ENCODE measurements around the gene HSD17B4. TPM values are rescaled to one million over a fixed set of nuclear protein-coding genes. Genes with fewer than 3 reads are reported as not detected.
"Not testable (repeated sequence)": the region's sequence is repeated elsewhere in the genome, so short reads cannot be mapped to it uniquely, and the experiment has no call there.

The HSD17B4 gene
- total and polyA plus RNA-seq, 12 donors, result 130 to 325 (median 216) TPM

- WGBS, 2 donors, result 73 to 77% methylated on average over 1 of the region's 1 CpG
- ATAC-seq, result no peak
- intact Hi-C loops (cut with DNase I), result no loop called here
Measured at GRCh38 chr5:119512277-119512676, 60.0 kb downstream of the HSD17B4 start.

GRCh38 chr5:119515192-119515591 lies 62.9 kb downstream of the HSD17B4 start:
- intact Hi-C loops (cut with DNase I), result no loop called here
- Histone ChIP-seq H3K4me3 (no peak overlapping the region), H3K27ac (no peak overlapping the region), H3K36me3 (peaks cover 0 to 100% (median 44%) of the 10 kb centered on the region in 9 donors), H3K4me1 (no peaks in the 10 kb centered on the region), H3K27me3 (no peaks in the 10 kb centered on the region), H3K9me3 (peaks cover 0 to 10% (median 0%) of the 10 kb centered on the region in 11 donors)
- TF ChIP-seq, protein P1, sequence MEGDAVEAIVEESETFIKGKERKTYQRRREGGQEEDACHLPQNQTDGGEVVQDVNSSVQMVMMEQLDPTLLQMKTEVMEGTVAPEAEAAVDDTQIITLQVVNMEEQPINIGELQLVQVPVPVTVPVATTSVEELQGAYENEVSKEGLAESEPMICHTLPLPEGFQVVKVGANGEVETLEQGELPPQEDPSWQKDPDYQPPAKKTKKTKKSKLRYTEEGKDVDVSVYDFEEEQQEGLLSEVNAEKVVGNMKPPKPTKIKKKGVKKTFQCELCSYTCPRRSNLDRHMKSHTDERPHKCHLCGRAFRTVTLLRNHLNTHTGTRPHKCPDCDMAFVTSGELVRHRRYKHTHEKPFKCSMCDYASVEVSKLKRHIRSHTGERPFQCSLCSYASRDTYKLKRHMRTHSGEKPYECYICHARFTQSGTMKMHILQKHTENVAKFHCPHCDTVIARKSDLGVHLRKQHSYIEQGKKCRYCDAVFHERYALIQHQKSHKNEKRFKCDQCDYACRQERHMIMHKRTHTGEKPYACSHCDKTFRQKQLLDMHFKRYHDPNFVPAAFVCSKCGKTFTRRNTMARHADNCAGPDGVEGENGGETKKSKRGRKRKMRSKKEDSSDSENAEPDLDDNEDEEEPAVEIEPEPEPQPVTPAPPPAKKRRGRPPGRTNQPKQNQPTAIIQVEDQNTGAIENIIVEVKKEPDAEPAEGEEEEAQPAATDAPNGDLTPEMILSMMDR (IDR thresholded peaks at IDR 0.05), result no peak
- no peak for DNase-seq
- ATAC-seq, result no peak
- WGBS, 2 donors, result 97% methylated on average over 2 of the region's 2 CpGs

More at GRCh38 chr5:119512277-119512676, 60.0 kb downstream of the HSD17B4 start:
- DNase-seq, result no peak
- Histone ChIP-seq H3K4me3 (no peak overlapping the region), H3K4me1 (no peaks in the 10 kb centered on the region), H3K27me3 (no peaks in the 10 kb centered on the region), H3K36me3 (peaks cover 0 to 100% (median 40%) of the 10 kb centered on the region in 9 donors), H3K9me3 (peaks cover 0 to 10% (median 0%) of the 10 kb centered on the region in 11 donors), H3K27ac (no peak overlapping the region)
- TF ChIP-seq, protein P1 (IDR thresholded peaks at IDR 0.05), result no peak

DNA sequence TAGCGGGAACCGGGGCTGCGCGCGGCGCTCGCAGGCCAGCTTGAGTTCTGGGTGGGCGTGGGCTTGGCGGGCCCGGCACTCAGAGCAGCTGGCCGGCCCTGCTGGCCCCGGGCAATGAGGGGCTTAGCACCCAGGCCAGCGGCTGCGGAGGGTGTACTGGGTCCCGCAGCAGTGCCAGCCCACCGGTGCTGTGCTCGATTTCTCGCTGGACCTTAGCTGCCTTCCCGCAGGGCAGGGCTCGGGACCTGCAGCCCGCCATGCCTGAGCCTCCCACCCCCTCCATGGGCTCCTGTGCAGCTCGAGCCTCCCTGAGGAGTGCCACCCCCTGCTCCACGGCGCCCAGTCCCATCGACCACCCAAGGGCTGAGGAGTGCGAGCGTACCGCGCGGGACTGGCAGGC lies 64.8 kb downstream of the HSD17B4 start:
- intact Hi-C loops (cut with DNase I); H3K4me3 ChIP-seq; ATAC-seq; H3K4me1 ChIP-seq; DNase-seq; H3K27me3 ChIP-seq; H3K27ac ChIP-seq: not testable (repeated sequence)
- Histone ChIP-seq H3K9me3 (peaks cover 0 to 12% (median 0%) of the 10 kb centered on the region in 11 donors), H3K36me3 (peaks cover 0 to 100% (median 30%) of the 10 kb centered on the region in 9 donors)
- 95 to 98% methylated on average over 27 to 30 of the region's 30 CpGs for WGBS, 2 donors

DNA sequence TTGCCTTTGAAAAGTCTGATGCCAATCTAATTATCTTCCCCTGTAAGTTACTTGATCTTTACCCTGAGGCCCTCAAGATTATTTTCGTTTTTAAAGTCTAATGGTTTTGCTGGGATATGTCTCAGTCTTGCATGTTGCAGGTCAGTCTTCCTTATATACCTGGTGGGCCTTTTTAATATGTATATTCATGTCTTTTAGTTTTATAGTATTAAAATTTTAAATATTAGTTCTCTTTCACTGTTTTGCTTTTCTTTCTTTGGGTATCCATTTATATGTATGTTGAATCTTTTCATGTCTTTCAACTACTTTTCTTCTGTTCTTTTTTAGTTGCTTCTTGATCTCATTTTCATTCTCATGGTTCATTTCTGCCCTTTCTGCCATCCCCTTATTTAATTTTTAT lies 68.9 kb downstream of the HSD17B4 start:
- no peak overlapping the region for H3K4me3 ChIP-seq
- H3K36me3 ChIP-seq, result peaks cover 0 to 80% (median 20%) of the 10 kb centered on the region in 9 donors
- intact Hi-C loops (cut with DNase I), result no loop called here
- DNase-seq (no peak), ATAC-seq (no peak)
- 84 to 91% methylated on average over 1 of the region's 1 CpG for WGBS, 2 donors
- no peak overlapping the region for H3K27ac ChIP-seq
- peaks cover 0 to 12% (median 0%) of the 10 kb centered on the region in 9 donors for H3K4me1 ChIP-seq
- no peaks in the 10 kb centered on the region for H3K27me3 ChIP-seq
- TF ChIP-seq, protein P1 (IDR thresholded peaks at IDR 0.05), result no peak
- H3K9me3 ChIP-seq, result peaks cover 0 to 13% (median 0%) of the 10 kb centered on the region in 11 donors

DNA sequence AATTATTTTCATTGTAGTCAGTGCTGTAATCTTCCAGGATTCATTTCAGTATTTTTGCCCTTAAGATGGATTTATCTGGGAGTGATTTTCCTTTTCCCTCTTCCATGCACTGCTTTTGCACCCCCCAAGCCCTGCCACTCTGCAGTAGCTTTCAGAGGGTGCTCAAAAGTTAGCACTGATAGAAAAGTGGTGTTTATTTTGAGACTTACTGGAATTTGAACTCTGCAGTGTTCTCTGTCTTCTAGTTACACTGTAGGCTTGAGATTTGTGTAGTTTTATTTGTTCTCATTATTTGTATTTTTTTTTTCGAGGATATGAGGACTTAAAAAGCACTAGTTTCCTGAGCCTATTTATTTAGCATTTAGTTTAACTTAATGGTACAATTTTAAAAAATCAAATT lies 70.5 kb downstream of the HSD17B4 start:
- peaks cover 0 to 12% (median 0%) of the 10 kb centered on the region in 9 donors for H3K4me1 ChIP-seq
- DNase-seq, result no peak
- no peaks in the 10 kb centered on the region for H3K27me3 ChIP-seq
- peaks cover 0 to 80% (median 20%) of the 10 kb centered on the region in 9 donors for H3K36me3 ChIP-seq
- intact Hi-C loops (cut with DNase I), result no loop called here
- WGBS, 2 donors, result 97 to 100% methylated on average over 1 of the region's 1 CpG
- peaks cover 0 to 13% (median 0%) of the 10 kb centered on the region in 11 donors for H3K9me3 ChIP-seq
- no peak for ATAC-seq
- H3K4me3 ChIP-seq, result no peak overlapping the region
- H3K27ac ChIP-seq, result no peak overlapping the region
- TF ChIP-seq, protein P1 (IDR thresholded peaks at IDR 0.05), result no peak

Measured in heart right ventricle (tissue), 16 donors.